ENCODE results near the gene ZBTB24.

DNA sequence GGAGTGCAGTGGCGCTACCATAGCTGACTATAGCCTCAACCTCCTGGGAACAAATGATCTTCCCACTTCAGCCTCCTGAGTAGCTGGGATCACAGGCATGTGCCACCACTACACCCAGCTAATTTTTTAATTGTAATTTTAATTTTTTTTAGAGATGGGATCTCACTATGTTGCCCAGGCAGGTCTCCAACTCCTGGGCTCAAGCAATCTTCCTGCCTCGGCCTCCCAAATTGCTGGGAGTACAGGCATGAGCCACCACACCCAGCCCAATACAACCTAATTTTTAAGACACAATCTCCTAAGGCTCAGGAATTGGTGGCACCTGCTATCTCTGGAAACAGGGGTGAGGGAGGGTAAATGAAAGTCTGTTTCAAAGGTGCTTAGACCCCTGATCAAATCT, 5.8 kb downstream of the ZBTB24 start:
- no peak for TF ChIP-seq EZH2phosphoT487 (IDR thresholded peaks at IDR 0.05; ENCODE audit: borderline replicate concordance, low read depth, low read length)
- TF ChIP-seq, protein P1, sequence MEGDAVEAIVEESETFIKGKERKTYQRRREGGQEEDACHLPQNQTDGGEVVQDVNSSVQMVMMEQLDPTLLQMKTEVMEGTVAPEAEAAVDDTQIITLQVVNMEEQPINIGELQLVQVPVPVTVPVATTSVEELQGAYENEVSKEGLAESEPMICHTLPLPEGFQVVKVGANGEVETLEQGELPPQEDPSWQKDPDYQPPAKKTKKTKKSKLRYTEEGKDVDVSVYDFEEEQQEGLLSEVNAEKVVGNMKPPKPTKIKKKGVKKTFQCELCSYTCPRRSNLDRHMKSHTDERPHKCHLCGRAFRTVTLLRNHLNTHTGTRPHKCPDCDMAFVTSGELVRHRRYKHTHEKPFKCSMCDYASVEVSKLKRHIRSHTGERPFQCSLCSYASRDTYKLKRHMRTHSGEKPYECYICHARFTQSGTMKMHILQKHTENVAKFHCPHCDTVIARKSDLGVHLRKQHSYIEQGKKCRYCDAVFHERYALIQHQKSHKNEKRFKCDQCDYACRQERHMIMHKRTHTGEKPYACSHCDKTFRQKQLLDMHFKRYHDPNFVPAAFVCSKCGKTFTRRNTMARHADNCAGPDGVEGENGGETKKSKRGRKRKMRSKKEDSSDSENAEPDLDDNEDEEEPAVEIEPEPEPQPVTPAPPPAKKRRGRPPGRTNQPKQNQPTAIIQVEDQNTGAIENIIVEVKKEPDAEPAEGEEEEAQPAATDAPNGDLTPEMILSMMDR (conservative IDR thresholded peaks at IDR 0.05; ENCODE audit: low read length), result no peak
